HG03432 (cell line): Measurements from ENCODE around the gene HOXA13.

Source experiments
- ATAC-seq: cut with Tn5 transposase; IDR thresholded peaks from one replicate; pipeline ENCODE4 v1.9.1; 2021; ENCODE audit warnings: mild to moderate bottlenecking, moderate library complexity; ENCODE audit not compliant: unreplicated experiment

Gene HOXA13

GRCh38 chr7:27199849-27200760, at the start of gene HOXA13:
HOXA13 (minus strand) TSS chr7:27200091; CDS start chr7:27200077, 14 bp downstream.
- peak; percentile 67 for ATAC-seq

- no peak for ATAC-seq
Measured at GRCh38 chr7:27248911-27249723, 49.2 kb upstream of the HOXA13 start.

- no peak for ATAC-seq
Measured at GRCh38 chr7:27248427-27248806, 48.5 kb upstream of the HOXA13 start.

- no peak for ATAC-seq
Measured at GRCh38 chr7:27247452-27248426, 47.8 kb upstream of the HOXA13 start.

- no peak for ATAC-seq
Measured at GRCh38 chr7:27247000-27247399, 47.1 kb upstream of the HOXA13 start.

- ATAC-seq = no peak
Measured at GRCh38 chr7:27245798-27246691, 46.2 kb upstream of the HOXA13 start.

- no peak for ATAC-seq
Measured at GRCh38 chr7:27245124-27245797, 45.4 kb upstream of the HOXA13 start.

- no peak for ATAC-seq
Measured at GRCh38 chr7:27244488-27245123, 44.7 kb upstream of the HOXA13 start.

GRCh38 chr7:27243340-27244163, 43.7 kb upstream of the HOXA13 start:
- no peak for ATAC-seq

- ATAC-seq = no peak
Measured at GRCh38 chr7:27242555-27243339, 42.9 kb upstream of the HOXA13 start, which contains the start of gene EVX1. EVX1 (plus strand) TSS chr7:27242802; CDS start chr7:27243031, 229 bp downstream.

GRCh38 chr7:27242154-27242553, 42.3 kb upstream of the HOXA13 start:
- no peak for ATAC-seq

GRCh38 chr7:27241189-27242056, 41.5 kb upstream of the HOXA13 start:
- no peak for ATAC-seq

GRCh38 chr7:27240015-27240731, 40.3 kb upstream of the HOXA13 start:
- ATAC-seq = no peak

GRCh38 chr7:27239387-27240014, 39.6 kb upstream of the HOXA13 start:
- no peak for ATAC-seq

GRCh38 chr7:27238979-27239386, 39.1 kb upstream of the HOXA13 start:
- no peak for ATAC-seq
